K562 (cell line): Measurements from ENCODE around the gene CFHR4. TPM values are rescaled to one million over a fixed set of nuclear protein-coding genes. Genes with fewer than 3 reads are reported as not detected.

Experiments
- ADNP ChIP-seq: fragments of 200-800 bp; sonication (Bioruptor generic); IDR thresholded peaks from 2 replicates; pipeline ENCODE4 v1.6.1; 2016; ENCODE audit warnings: missing genetic modification characterization, missing compliant biosample characterization
- CCNT2 ChIP-seq: IDR thresholded peaks from 2 replicates; pipeline ENCODE4 v1.6.1; 2011; ENCODE audit warnings: borderline replicate concordance, low read depth, mild to moderate bottlenecking, moderate library complexity, mixed read lengths, low read length; ENCODE audit not compliant: insufficient read length; ENCODE audit errors: extremely low read depth
- DDX20 ChIP-seq: fragments of 450-650 bp; IDR thresholded peaks from 2 replicates; pipeline ENCODE4 v1.6.1; 2016; ENCODE audit warnings: missing genetic modification characterization, low read depth, mild to moderate bottlenecking, missing compliant biosample characterization, moderate library complexity
- ETS2 ChIP-seq: IDR thresholded peaks from 2 replicates; pipeline ENCODE4 v1.6.1; 2016; ENCODE audit warnings: borderline replicate concordance, missing genetic modification characterization, mild to moderate bottlenecking, moderate library complexity, missing compliant biosample characterization; ENCODE audit not compliant: poor library complexity, severe bottlenecking
- MAFK ChIP-seq: IDR thresholded peaks from 2 replicates; pipeline ENCODE4 v1.6.1; 2011; ENCODE audit warnings: low read length, improper control_type of control experiment
- MEF2A ChIP-seq: IDR thresholded peaks from 2 replicates; pipeline ENCODE4 v1.6.1; 2011; ENCODE audit warnings: low read depth, mild to moderate bottlenecking, low read length, moderate library complexity; ENCODE audit not compliant: control insufficient read depth
- NELFE ChIP-seq: IDR thresholded peaks from 2 replicates; pipeline ENCODE4 v1.6.1; 2011; ENCODE audit warnings: mild to moderate bottlenecking; ENCODE audit not compliant: insufficient read depth, insufficient read length
- NFIC ChIP-seq: fragments of 450-650 bp; IDR thresholded peaks from 2 replicates; pipeline ENCODE4 v1.6.1; 2017; ENCODE audit warnings: mild to moderate bottlenecking, inconsistent platforms
- PHB ChIP-seq: fragments of 250-450 bp; sonication (Bioruptor Pico); IDR thresholded peaks from 2 replicates; pipeline ENCODE4 v1.5.0; 2021
- PRMT5 ChIP-seq: sonication (generic); formaldehyde crosslinking; IDR thresholded peaks from 2 replicates; pipeline ENCODE4 v1.5.0; 2020; ENCODE audit warnings: missing genetic modification reagents
- PYGO2 ChIP-seq: fragments of 450-650 bp; IDR thresholded peaks from 2 replicates; pipeline ENCODE4 v1.6.1; 2016; ENCODE audit warnings: mild to moderate bottlenecking, missing genetic modification characterization, moderate library complexity, missing compliant biosample characterization
- SNIP1 ChIP-seq: fragments of 450-650 bp; IDR thresholded peaks from 2 replicates; pipeline ENCODE4 v1.7.1; 2017; ENCODE audit warnings: low read depth, mild to moderate bottlenecking
- ZNF318 ChIP-seq, 2 experiments: fragments of 450-650 bp; IDR thresholded peaks; 2 replicates each; pipeline ENCODE4 v1.6.1; 2016; ENCODE audit warnings: mild to moderate bottlenecking in 2 of 2, borderline replicate concordance in 1 of 2, low read depth in 1 of 2, moderate library complexity in 1 of 2
- polyA plus RNA-seq, 8 experiments: library from polyadenylated mRNA; depleted of rRNA in 4 of 8; stranded (reverse) in 5 of 8; unstranded in 3 of 8; fragments of >200 nt; fragmentation: Nextera tagmentation in 2 of 8; fragmentation: Illumina TruSeq in 1 of 8; extraction: Ambion mirVana in 2 of 8; extraction: Trizol in 1 of 8; gene quantifications; 2 replicates each; pipeline versions ENCODE4 v1.2.1 to v1.2.3, GENCODE V29; 2011 to 2014; ENCODE audit warnings: inconsistent platforms in 1 of 8, missing spikeins in 1 of 8
- total RNA-seq, 7 experiments: library from RNA; depleted of rRNA in 6 of 7; stranded (reverse); fragments of >200 nt in 6 of 7; fragmentation: Illumina TruSeq in 2 of 7; extraction: Trizol in 2 of 7; gene quantifications; 2 replicates each; pipeline versions ENCODE4 v1.2.1 to v1.2.3, GENCODE V29; 2011 to 2021; ENCODE audit warnings: low replicate concordance in 1 of 7
- TF ChIP-seq, protein P1 (sequence below): fragments of 450-650 bp; IDR thresholded peaks from 2 replicates; pipeline ENCODE4 v1.6.1; 2016; ENCODE audit warnings: mild to moderate bottlenecking

Gene CFHR4
- total and polyA plus RNA-seq, 9 of the 15 experiments (the other 6 are each of a cell fraction or from before 2014, with no cell fraction given): 0.04 to 0.13 TPM; not detected in 7

GRCh38 chr1:196896355-196896754, 8.5 kb downstream of the CFHR4 start (continued):
- TF ChIP-seq ZNF318 (IDR thresholded peaks at IDR 0.05; ENCODE audit: borderline replicate concordance in 1 of 2, low read depth in 1 of 2) (no peak), NELFE (no peak), PRMT5 (CRISPR knock-in tag) (no peak), PYGO2 (tag) (no peak), PHB (CRISPR knock-in tag) (no peak), SNIP1 (no peak), NFIC (no peak), MEF2A (no peak), MAFK (no peak), ADNP (no peak), CCNT2 (no peak), ETS2 (tag) (no peak), DDX20 (tag) (no peak)
- TF ChIP-seq, protein P1, sequence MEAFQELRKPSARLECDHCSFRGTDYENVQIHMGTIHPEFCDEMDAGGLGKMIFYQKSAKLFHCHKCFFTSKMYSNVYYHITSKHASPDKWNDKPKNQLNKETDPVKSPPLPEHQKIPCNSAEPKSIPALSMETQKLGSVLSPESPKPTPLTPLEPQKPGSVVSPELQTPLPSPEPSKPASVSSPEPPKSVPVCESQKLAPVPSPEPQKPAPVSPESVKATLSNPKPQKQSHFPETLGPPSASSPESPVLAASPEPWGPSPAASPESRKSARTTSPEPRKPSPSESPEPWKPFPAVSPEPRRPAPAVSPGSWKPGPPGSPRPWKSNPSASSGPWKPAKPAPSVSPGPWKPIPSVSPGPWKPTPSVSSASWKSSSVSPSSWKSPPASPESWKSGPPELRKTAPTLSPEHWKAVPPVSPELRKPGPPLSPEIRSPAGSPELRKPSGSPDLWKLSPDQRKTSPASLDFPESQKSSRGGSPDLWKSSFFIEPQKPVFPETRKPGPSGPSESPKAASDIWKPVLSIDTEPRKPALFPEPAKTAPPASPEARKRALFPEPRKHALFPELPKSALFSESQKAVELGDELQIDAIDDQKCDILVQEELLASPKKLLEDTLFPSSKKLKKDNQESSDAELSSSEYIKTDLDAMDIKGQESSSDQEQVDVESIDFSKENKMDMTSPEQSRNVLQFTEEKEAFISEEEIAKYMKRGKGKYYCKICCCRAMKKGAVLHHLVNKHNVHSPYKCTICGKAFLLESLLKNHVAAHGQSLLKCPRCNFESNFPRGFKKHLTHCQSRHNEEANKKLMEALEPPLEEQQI: no peak
